H9 (cell line): ENCODE measurements around the gene ARL11. TPM values are rescaled to one million over a fixed set of nuclear protein-coding genes. Genes with fewer than 3 reads are reported as not detected.
A peak's percentile ranks its signal among the peaks of the same experiment; 100 is the strongest.

Experiments used
- DNase-seq: peaks from one replicate; pipeline ENCODE4 v3.0.0-alpha.2; 2017
- H2AFZ ChIP-seq: one replicate; pipeline ENCODE4 v1.6.1; 2013; ENCODE audit warnings: mild to moderate bottlenecking, low read length, control low read depth, moderate library complexity
- H2AK5ac ChIP-seq: 2 replicates; pipeline ENCODE4 v1.6.1; 2013; ENCODE audit warnings: low read length, control low read depth, mixed read lengths; ENCODE audit not compliant: insufficient read length
- H2BK120ac ChIP-seq: one replicate; pipeline ENCODE4 v1.6.1; 2013; ENCODE audit warnings: low read depth, mild to moderate bottlenecking, low read length, control low read depth, inconsistent platforms; ENCODE audit not compliant: poor library complexity, severe bottlenecking
- H2BK12ac ChIP-seq: 2 replicates; pipeline ENCODE4 v1.6.1; 2013; ENCODE audit warnings: low read length, control low read depth, mixed read lengths, low read depth; ENCODE audit not compliant: insufficient read length
- H2BK15ac ChIP-seq: 2 replicates; pipeline ENCODE4 v1.6.1; 2013; ENCODE audit warnings: low read depth, low read length, control low read depth
- H2BK20ac ChIP-seq: one replicate; pipeline ENCODE4 v1.6.1; 2013; ENCODE audit warnings: low read depth, mild to moderate bottlenecking, low read length, control low read depth, inconsistent platforms; ENCODE audit not compliant: poor library complexity, severe bottlenecking
- H2BK5ac ChIP-seq: 2 replicates; pipeline ENCODE4 v1.6.1; 2013; ENCODE audit warnings: low read length, control low read depth, mixed read lengths; ENCODE audit not compliant: insufficient read length
- H3K14ac ChIP-seq: 2 replicates; pipeline ENCODE4 v1.6.1; 2013; ENCODE audit warnings: low read length, control low read depth; ENCODE audit not compliant: insufficient read depth
- H3K18ac ChIP-seq: 2 replicates; pipeline ENCODE4 v1.6.1; 2013; ENCODE audit warnings: low read depth, mild to moderate bottlenecking, mixed read lengths, low read length, control low read depth; ENCODE audit not compliant: insufficient read length
- H3K23ac ChIP-seq: 2 replicates; pipeline ENCODE4 v1.6.1; 2013; ENCODE audit warnings: low read length, control low read depth, mixed read lengths, low read depth; ENCODE audit not compliant: insufficient read length
- H3K23me2 ChIP-seq: 2 replicates; pipeline ENCODE4 v1.6.1; 2013; ENCODE audit warnings: low read depth, mild to moderate bottlenecking, mixed read lengths, low read length, control low read depth; ENCODE audit not compliant: insufficient read length, poor library complexity, severe bottlenecking
- H3K27ac ChIP-seq: 2 replicates; pipeline ENCODE4 v1.5.1; 2013; ENCODE audit warnings: low read length, control low read depth, mixed read lengths, low read depth; ENCODE audit not compliant: insufficient read length
- H3K27me3 ChIP-seq: 2 replicates; pipeline ENCODE4 v1.6.1; 2013; ENCODE audit warnings: low read length, control low read depth, inconsistent platforms; ENCODE audit not compliant: insufficient read depth
- H3K4ac ChIP-seq: 2 replicates; pipeline ENCODE4 v1.6.1; 2013; ENCODE audit warnings: low read depth, mild to moderate bottlenecking, control low read depth, inconsistent platforms, low read length, moderate library complexity
- H3K4me1 ChIP-seq: 2 replicates; pipeline ENCODE4 v1.6.1; 2013; ENCODE audit warnings: low read length, control low read depth, inconsistent platforms; ENCODE audit not compliant: insufficient read depth
- H3K4me2 ChIP-seq: 2 replicates; pipeline ENCODE4 v1.6.1; 2013; ENCODE audit warnings: low read length, control low read depth, mixed read lengths; ENCODE audit not compliant: insufficient read length, insufficient read depth
- H3K56ac ChIP-seq: 2 replicates; pipeline ENCODE4 v1.6.1; 2013; ENCODE audit warnings: low read depth, mild to moderate bottlenecking, mixed read lengths, low read length, control low read depth; ENCODE audit not compliant: insufficient read length
- H3K79me1 ChIP-seq: 2 replicates; pipeline ENCODE4 v1.6.1; 2013; ENCODE audit warnings: low read depth, mild to moderate bottlenecking, moderate library complexity, low read length, control low read depth, inconsistent platforms; ENCODE audit not compliant: insufficient read depth, poor library complexity, severe bottlenecking
- H3K79me2 ChIP-seq: 2 replicates; pipeline ENCODE4 v1.6.1; 2013; ENCODE audit warnings: low read length, control low read depth, inconsistent platforms; ENCODE audit not compliant: insufficient read depth
- H3K9ac ChIP-seq: 2 replicates; pipeline ENCODE4 v1.6.1; 2013; ENCODE audit warnings: low read length, control low read depth, mixed read lengths; ENCODE audit not compliant: insufficient read length; ENCODE audit errors: extremely low read depth
- H3K9me3 ChIP-seq: one replicate; pipeline ENCODE4 v1.6.1; 2013; ENCODE audit warnings: low read depth, low read length, inconsistent platforms; ENCODE audit not compliant: control insufficient read depth
- H3T11ph ChIP-seq: one replicate; pipeline ENCODE4 v1.6.1; 2013; ENCODE audit warnings: mild to moderate bottlenecking, low read length, control low read depth, inconsistent platforms
- H4K20me1 ChIP-seq: one replicate; pipeline ENCODE4 v1.6.1; 2013; ENCODE audit not compliant: control insufficient read depth, insufficient read length, insufficient read depth
- H4K5ac ChIP-seq: 2 replicates; pipeline ENCODE4 v1.6.1; 2013; ENCODE audit warnings: low read depth, mild to moderate bottlenecking, mixed read lengths, low read length, control low read depth; ENCODE audit not compliant: insufficient read length
- H4K8ac ChIP-seq: replicated peaks from 2 replicates; pipeline ENCODE4 v1.6.1; 2013; ENCODE audit warnings: low read length, control low read depth, mixed read lengths, low read depth; ENCODE audit not compliant: insufficient read length
- H4K91ac ChIP-seq: 2 replicates; pipeline ENCODE4 v1.6.1; 2013; ENCODE audit warnings: low read depth, mild to moderate bottlenecking, moderate library complexity, mixed read lengths, low read length, control low read depth; ENCODE audit not compliant: insufficient read length
- H3K27ac Mint-ChIP-seq, 3 experiments: 2 replicates in 2 of 3; 3 replicates in 1 of 3; pipeline ENCODE4 v1.8.0; 2020 to 2021; ENCODE audit warnings: mixed read lengths in 3 of 3, mild to moderate bottlenecking in 1 of 3, moderate library complexity in 1 of 3
- H3K27me3 Mint-ChIP-seq: 2 replicates; pipeline ENCODE4 v1.8.0; 2021; ENCODE audit warnings: low read depth, mild to moderate bottlenecking, moderate library complexity, mixed read lengths
- H3K36me3 Mint-ChIP-seq, 3 experiments: 2 replicates in 2 of 3; 3 replicates in 1 of 3; pipeline ENCODE4 v1.8.0; 2020 to 2021; ENCODE audit warnings: low read depth in 3 of 3, mixed read lengths in 3 of 3; ENCODE audit not compliant: insufficient read depth in 1 of 3
- H3K4me1 Mint-ChIP-seq, 2 experiments: 2 replicates each; pipeline ENCODE4 v1.8.0; 2020; ENCODE audit warnings: mixed read lengths in 2 of 2
- H3K4me3 Mint-ChIP-seq, 2 experiments: 2 replicates in 1 of 2; 3 replicates in 1 of 2; pipeline ENCODE4 v1.8.0; 2020 to 2021; ENCODE audit warnings: mild to moderate bottlenecking in 2 of 2, mixed read lengths in 2 of 2, moderate library complexity in 1 of 2
- H3K9me3 Mint-ChIP-seq, 2 experiments: 2 replicates in 1 of 2; 3 replicates in 1 of 2; pipeline ENCODE4 v1.8.0; 2020; ENCODE audit warnings: mild to moderate bottlenecking in 2 of 2, mixed read lengths in 2 of 2, moderate library complexity in 1 of 2
- CTCF ChIP-seq: fragments of 200-600 bp; sonication (generic); conservative IDR thresholded peaks from 3 replicates; pipeline ENCODE4 v1.8.0; 2021; ENCODE audit warnings: antibody characterized with exemption, mild to moderate bottlenecking
- WGBS: extraction: QIAGEN DNeasy Blood & Tissue Kit; methylation state at CpG from one replicate; pipeline ENCODE4 v1.1.7; 2013; ENCODE audit warnings: missing lambda C conversion rate, low lambda C conversion rate, mixed read lengths; ENCODE audit not compliant: insufficient read length; ENCODE audit errors: extremely low coverage; 5-methylcytosine and 5-hydroxymethylcytosine counted together
- total RNA-seq: library from RNA; stranded (reverse); gene quantifications from 2 replicates; pipeline ENCODE4 v1.2.1, GENCODE V29; 2021

ARL11 gene
- total RNA-seq, 1 experiment from 2014 or later: 0.42 TPM

GRCh38 chr13:49580980-49581680 is 47.2 kb upstream of the ARL11 start:
- DNase-seq: no peak
- H2AK5ac ChIP-seq: no peak overlapping the region
- no peak overlapping the region for H3T11ph ChIP-seq
- no peak overlapping the region for H3K23ac ChIP-seq
- H3K14ac ChIP-seq: no peak overlapping the region
- no peaks in the 10 kb centered on the region for H3K79me2 ChIP-seq
- WGBS: no CpG with 5 or more reads among the region's 5 CpGs
- H3K79me1 ChIP-seq: no peaks in the 10 kb centered on the region
- no peak for TF ChIP-seq CTCF
- no peak overlapping the region for H4K8ac ChIP-seq
- Mint-ChIP-seq H3K36me3 (peaks cover 6 to 30% (median 19%) of the 10 kb centered on the region in 3 experiments; a peak in 5 of 7 replicates), H3K4me3 (no peak overlapping the region), H3K27me3 (no peaks in the 10 kb centered on the region), H3K4me1 (peaks cover 6 to 8% of the 10 kb centered on the region in 2 experiments), H3K9me3 (no peaks in the 10 kb centered on the region), H3K27ac (0 out of 7 replicates have a peak overlapping the region, but pooled peaks of 1 of the 3 experiments have one; percentile 5)
- no peaks in the 10 kb centered on the region for H3K27me3 ChIP-seq
- H4K20me1 ChIP-seq: no peaks in the 10 kb centered on the region
- H3K4me2 ChIP-seq: no peak overlapping the region
- peaks cover 5% of the 10 kb centered on the region for H3K23me2 ChIP-seq
- no peak overlapping the region for H3K27ac ChIP-seq
- no peak overlapping the region for H2BK12ac ChIP-seq
- H4K91ac ChIP-seq: no peak overlapping the region
- H2BK15ac ChIP-seq: no peak overlapping the region
- H3K4me1 ChIP-seq: no peaks in the 10 kb centered on the region
- no peak overlapping the region for H3K18ac ChIP-seq
- no peak overlapping the region for H4K5ac ChIP-seq
- H2AFZ ChIP-seq: no peak overlapping the region
- H3K9ac ChIP-seq: no peak overlapping the region
- no peak overlapping the region for H2BK20ac ChIP-seq
- no peak overlapping the region for H3K56ac ChIP-seq
- H2BK5ac ChIP-seq: no peak overlapping the region
- H3K9me3 ChIP-seq: no peaks in the 10 kb centered on the region
- no peak overlapping the region for H2BK120ac ChIP-seq
- H3K4ac ChIP-seq: no peak overlapping the region
